Loucy (cell line): ENCODE data around the gene GCLC.

Experiments used
- H2AFZ ChIP-seq: fragments of 200-600 bp; sonication (generic); 2 replicates; pipeline ENCODE4 v1.6.0; 2016; ENCODE audit warnings: antibody characterized with exemption, mild to moderate bottlenecking, low read length, moderate library complexity
- H3F3A ChIP-seq: fragments of 200-600 bp; 2 replicates; pipeline ENCODE4 v1.6.0; 2016; ENCODE audit warnings: antibody characterized with exemption, low read depth, mild to moderate bottlenecking
- H3K27me3 ChIP-seq: fragments of 200-600 bp; sonication (generic); 2 replicates; pipeline ENCODE4 v1.6.1; 2014; ENCODE audit warnings: low read length, mild to moderate bottlenecking; ENCODE audit not compliant: insufficient read depth, poor library complexity, severe bottlenecking
- H3K36me3 ChIP-seq: fragments of 200-600 bp; sonication (generic); 2 replicates; pipeline ENCODE4 v1.6.1; 2016; ENCODE audit warnings: low read length; ENCODE audit not compliant: insufficient read depth
- H3K4me1 ChIP-seq: fragments of 200-600 bp; sonication (generic); 2 replicates; pipeline ENCODE4 v1.5.1; 2014; ENCODE audit warnings: low read length, mild to moderate bottlenecking; ENCODE audit not compliant: insufficient read depth, poor library complexity, severe bottlenecking
- H3K4me2 ChIP-seq: fragments of 200-600 bp; sonication (generic); 2 replicates; pipeline ENCODE4 v1.6.0; 2014; ENCODE audit warnings: antibody characterized with exemption, low read length, low read depth, mild to moderate bottlenecking; ENCODE audit not compliant: poor library complexity, severe bottlenecking
- H3K4me3 ChIP-seq: fragments of 200-600 bp; sonication (generic); 2 replicates; pipeline ENCODE4 v1.5.1; 2014; ENCODE audit warnings: low read length, mild to moderate bottlenecking, mixed read lengths; ENCODE audit not compliant: poor library complexity, severe bottlenecking
- H3K79me2 ChIP-seq: fragments of 200-600 bp; sonication (generic); 2 replicates; pipeline ENCODE4 v1.6.1; 2014; ENCODE audit warnings: low read length; ENCODE audit not compliant: insufficient read depth
- H3K9ac ChIP-seq: fragments of 200-600 bp; sonication (generic); 2 replicates; pipeline ENCODE4 v1.6.0; 2014; ENCODE audit warnings: mild to moderate bottlenecking, low read depth, low read length, moderate library complexity; ENCODE audit not compliant: poor library complexity, severe bottlenecking
- H3K9me2 ChIP-seq: fragments of 200-600 bp; sonication (generic); replicated peaks from 2 replicates; pipeline ENCODE4 v1.6.1; 2016; ENCODE audit warnings: low read depth, low read length, mixed read lengths
- H3K9me3 ChIP-seq: fragments of 200-600 bp; sonication (generic); 2 replicates; pipeline ENCODE4 v1.6.1; 2014; ENCODE audit warnings: mild to moderate bottlenecking, antibody characterized with exemption, low read length, low read depth; ENCODE audit not compliant: insufficient read depth
- H4K20me1 ChIP-seq: fragments of 200-600 bp; sonication (generic); 2 replicates; pipeline ENCODE4 v1.6.0; 2014; ENCODE audit warnings: antibody characterized with exemption, low read length, mild to moderate bottlenecking; ENCODE audit not compliant: insufficient read depth, poor library complexity, severe bottlenecking
- EZH2phosphoT487 ChIP-seq: fragments of 200-600 bp; IDR thresholded peaks from 2 replicates; pipeline ENCODE4 v1.6.1; 2018; ENCODE audit warnings: antibody characterized with exemption, mild to moderate bottlenecking, moderate library complexity, borderline replicate concordance
- TF ChIP-seq, protein P1 (sequence below): fragments of 200-600 bp; sonication (generic); conservative IDR thresholded peaks from 2 replicates; pipeline ENCODE4 v1.5.1; 2014; ENCODE audit warnings: mild to moderate bottlenecking, antibody characterized with exemption, low read length

GCLC gene

DNA sequence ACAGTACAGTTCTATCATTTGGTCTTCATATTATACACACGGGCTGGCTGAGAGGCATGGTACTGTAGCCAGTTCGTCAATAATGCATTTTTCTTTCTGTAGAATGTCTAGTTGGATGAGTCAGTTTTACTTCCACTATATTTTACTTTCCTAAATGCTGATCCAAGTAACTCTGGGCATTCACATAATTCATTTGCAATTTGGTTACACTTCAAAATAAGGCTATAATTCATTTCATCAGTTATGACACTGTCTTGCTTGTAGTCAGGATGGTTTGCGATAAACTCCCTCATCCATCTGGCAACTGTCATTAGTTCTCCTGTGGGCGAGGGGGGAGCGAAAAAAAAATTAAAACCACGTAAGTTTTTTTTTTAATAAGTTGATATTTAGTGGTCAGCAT is 46.3 kb downstream of the GCLC start:
- H3K9me2 ChIP-seq: no peaks in the 10 kb centered on the region
- H3K4me1 ChIP-seq: no peaks in the 10 kb centered on the region
- no peak overlapping the region for H2AFZ ChIP-seq
- no peaks in the 10 kb centered on the region for H3K9me3 ChIP-seq
- H3K4me2 ChIP-seq: no peak overlapping the region
- H3K27me3 ChIP-seq: no peaks in the 10 kb centered on the region
- H3K9ac ChIP-seq: no peak overlapping the region
- no peaks in the 10 kb centered on the region for H4K20me1 ChIP-seq
- TF ChIP-seq, protein P1, sequence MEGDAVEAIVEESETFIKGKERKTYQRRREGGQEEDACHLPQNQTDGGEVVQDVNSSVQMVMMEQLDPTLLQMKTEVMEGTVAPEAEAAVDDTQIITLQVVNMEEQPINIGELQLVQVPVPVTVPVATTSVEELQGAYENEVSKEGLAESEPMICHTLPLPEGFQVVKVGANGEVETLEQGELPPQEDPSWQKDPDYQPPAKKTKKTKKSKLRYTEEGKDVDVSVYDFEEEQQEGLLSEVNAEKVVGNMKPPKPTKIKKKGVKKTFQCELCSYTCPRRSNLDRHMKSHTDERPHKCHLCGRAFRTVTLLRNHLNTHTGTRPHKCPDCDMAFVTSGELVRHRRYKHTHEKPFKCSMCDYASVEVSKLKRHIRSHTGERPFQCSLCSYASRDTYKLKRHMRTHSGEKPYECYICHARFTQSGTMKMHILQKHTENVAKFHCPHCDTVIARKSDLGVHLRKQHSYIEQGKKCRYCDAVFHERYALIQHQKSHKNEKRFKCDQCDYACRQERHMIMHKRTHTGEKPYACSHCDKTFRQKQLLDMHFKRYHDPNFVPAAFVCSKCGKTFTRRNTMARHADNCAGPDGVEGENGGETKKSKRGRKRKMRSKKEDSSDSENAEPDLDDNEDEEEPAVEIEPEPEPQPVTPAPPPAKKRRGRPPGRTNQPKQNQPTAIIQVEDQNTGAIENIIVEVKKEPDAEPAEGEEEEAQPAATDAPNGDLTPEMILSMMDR: no peak
- no peak for TF ChIP-seq EZH2phosphoT487
- no peaks in the 10 kb centered on the region for H3F3A ChIP-seq
- H3K36me3 ChIP-seq: peaks cover 49% of the 10 kb centered on the region; the same call in 1 of the 2 replicates
- no peaks in the 10 kb centered on the region for H3K79me2 ChIP-seq
- H3K4me3 ChIP-seq: no peak overlapping the region

DNA sequence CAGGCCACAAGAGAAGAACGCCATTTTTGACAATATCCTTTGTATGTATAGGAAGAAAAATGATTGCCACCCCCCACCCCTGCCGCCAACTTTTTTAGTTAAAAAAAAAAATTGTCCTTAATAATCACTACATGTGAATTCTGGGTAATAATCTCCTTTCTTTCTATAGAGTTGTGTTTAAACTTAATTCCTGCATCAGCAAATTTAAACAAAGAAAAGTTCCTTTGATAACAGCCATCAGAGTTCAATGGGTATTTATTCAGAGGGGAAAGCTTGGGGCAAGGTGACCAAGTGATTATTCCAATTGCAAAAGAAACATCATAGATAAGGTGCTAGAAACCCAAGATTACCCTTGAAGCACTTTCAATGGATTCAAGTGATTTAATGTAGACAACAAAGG is 47.0 kb downstream of the GCLC start:
- Histone ChIP-seq H3K79me2 (no peaks in the 10 kb centered on the region), H4K20me1 (no peaks in the 10 kb centered on the region), H3K4me3 (no peak overlapping the region), H3K4me2 (no peak overlapping the region), H3K9me2 (no peaks in the 10 kb centered on the region), H3K27me3 (no peaks in the 10 kb centered on the region), H3K4me1 (no peaks in the 10 kb centered on the region), H3K9ac (no peak overlapping the region), H2AFZ (no peak overlapping the region), H3K9me3 (no peaks in the 10 kb centered on the region), H3F3A (no peaks in the 10 kb centered on the region), H3K36me3 (peaks cover 43% of the 10 kb centered on the region; the same call in 1 of the 2 replicates)
- TF ChIP-seq EZH2phosphoT487: no peak
- TF ChIP-seq, protein P1: no peak

DNA sequence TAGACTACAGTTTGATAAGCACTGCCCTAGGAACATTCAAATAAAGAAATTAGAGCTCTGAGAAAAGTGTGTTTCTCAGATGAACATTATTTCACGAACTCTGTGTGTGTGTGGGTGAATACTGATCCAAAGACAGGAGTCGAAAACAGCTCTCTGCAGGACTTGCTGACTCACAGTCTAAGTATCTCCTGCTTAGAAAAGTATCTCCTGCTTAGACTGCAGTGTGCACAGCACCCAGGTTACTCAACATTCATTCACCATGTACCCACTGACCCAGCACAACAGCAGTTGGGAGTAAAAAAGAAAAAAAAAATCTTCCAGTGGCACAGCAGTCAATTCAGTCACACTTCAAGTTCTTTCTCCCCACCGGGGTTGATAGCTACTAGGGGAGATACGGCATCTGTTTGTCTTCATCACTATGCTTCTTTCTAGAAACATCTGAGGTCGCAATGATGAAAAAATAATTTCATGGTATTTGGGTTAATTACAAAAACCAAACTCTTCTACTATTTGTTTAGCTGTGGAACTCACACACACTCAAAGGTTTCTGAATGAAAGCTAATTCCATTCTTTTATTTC is 48.0 kb downstream of the GCLC start:
- Histone ChIP-seq H3K36me3 (peaks cover 33% of the 10 kb centered on the region; the same call in 1 of the 2 replicates), H2AFZ (no peak overlapping the region)

More for the DNA sequence above, 48.0 kb downstream of the GCLC start:
- no peaks in the 10 kb centered on the region for H3F3A ChIP-seq
- no peaks in the 10 kb centered on the region for H4K20me1 ChIP-seq
- no peaks in the 10 kb centered on the region for H3K9me3 ChIP-seq
- H3K4me3 ChIP-seq: no peak overlapping the region
- no peaks in the 10 kb centered on the region for H3K4me1 ChIP-seq
- H3K9ac ChIP-seq: no peak overlapping the region
- H3K27me3 ChIP-seq: no peaks in the 10 kb centered on the region
- no peak overlapping the region for H3K4me2 ChIP-seq
- TF ChIP-seq, protein P1: no peak
- TF ChIP-seq EZH2phosphoT487: no peak
- no peaks in the 10 kb centered on the region for H3K9me2 ChIP-seq
- H3K79me2 ChIP-seq: no peaks in the 10 kb centered on the region
